GM12875 (cell line): ENCODE measurements around the gene TBX4.

Experiments
- H3K4me3 ChIP-seq: one replicate; pipeline ENCODE4 v1.5.1; 2011; ENCODE audit warnings: low read depth, low read length, control low read depth
- TF ChIP-seq, protein P1 (sequence below): IDR thresholded peaks from 2 replicates; pipeline ENCODE4 v1.5.1; 2011; ENCODE audit warnings: low read depth, mild to moderate bottlenecking, control low read depth, inconsistent platforms, low read length, moderate library complexity, borderline replicate concordance; ENCODE audit not compliant: insufficient read depth

Gene TBX4

DNA sequence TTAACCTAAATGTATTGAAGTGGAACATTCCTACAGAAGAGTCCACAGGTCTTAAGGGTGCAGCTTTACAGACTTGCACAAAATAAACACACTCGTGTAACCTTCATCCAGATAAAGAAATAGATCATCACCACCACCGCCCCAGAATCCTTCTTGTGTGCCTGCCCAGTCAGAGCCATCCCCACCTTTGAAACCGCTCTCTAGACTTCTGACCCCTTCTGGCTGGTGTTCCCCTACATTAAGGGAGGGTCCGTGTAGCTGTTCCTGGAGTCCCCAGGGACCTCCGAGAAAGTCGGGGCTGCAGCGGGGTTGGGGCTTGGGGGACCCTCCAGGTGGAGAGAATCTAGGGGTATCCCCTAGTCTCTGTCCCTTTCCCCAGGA is 9.4 kb downstream of the TBX4 start:
- H3K4me3 ChIP-seq: no peak overlapping the region
- TF ChIP-seq, protein P1, sequence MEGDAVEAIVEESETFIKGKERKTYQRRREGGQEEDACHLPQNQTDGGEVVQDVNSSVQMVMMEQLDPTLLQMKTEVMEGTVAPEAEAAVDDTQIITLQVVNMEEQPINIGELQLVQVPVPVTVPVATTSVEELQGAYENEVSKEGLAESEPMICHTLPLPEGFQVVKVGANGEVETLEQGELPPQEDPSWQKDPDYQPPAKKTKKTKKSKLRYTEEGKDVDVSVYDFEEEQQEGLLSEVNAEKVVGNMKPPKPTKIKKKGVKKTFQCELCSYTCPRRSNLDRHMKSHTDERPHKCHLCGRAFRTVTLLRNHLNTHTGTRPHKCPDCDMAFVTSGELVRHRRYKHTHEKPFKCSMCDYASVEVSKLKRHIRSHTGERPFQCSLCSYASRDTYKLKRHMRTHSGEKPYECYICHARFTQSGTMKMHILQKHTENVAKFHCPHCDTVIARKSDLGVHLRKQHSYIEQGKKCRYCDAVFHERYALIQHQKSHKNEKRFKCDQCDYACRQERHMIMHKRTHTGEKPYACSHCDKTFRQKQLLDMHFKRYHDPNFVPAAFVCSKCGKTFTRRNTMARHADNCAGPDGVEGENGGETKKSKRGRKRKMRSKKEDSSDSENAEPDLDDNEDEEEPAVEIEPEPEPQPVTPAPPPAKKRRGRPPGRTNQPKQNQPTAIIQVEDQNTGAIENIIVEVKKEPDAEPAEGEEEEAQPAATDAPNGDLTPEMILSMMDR: no peak

DNA sequence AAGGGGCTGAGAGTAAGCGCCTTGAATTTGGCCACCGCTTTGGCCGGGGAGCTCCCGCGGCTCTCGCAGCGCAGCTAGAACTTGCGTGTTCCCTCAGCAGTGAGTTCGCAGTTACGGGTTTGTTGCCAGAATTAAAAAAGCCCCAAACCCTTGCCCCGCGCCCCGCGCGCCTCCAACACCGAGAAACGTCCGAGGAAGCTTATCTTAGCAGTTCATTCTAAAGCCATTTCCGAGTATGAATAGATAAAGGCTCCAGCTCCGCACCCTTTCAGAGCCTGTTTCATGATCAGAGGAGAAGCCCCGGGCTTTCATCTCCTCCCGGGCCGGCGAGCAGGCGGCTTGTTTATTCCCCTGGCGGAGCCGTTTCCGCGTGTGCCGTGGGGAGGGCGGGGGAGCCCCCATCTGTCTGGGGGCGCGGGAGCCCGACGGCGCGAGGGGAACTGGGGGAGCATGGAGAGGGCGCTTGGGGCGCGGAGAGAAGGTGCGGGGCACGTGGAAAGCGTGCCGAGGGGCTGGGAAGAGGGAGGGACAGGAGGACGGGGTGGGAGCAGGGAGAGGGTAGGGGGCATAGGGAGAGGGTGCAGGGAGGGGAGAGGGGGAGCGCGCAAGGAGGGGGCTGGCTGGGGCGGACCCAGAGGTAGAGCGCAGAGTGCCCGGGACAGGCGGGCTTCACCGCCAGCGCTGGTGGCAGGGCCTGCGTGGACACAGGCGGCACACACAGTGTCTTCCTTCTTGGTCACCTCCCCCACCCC is 9.9 kb downstream of the TBX4 start:
- TF ChIP-seq, protein P1: no peak
- no peak overlapping the region for H3K4me3 ChIP-seq

DNA sequence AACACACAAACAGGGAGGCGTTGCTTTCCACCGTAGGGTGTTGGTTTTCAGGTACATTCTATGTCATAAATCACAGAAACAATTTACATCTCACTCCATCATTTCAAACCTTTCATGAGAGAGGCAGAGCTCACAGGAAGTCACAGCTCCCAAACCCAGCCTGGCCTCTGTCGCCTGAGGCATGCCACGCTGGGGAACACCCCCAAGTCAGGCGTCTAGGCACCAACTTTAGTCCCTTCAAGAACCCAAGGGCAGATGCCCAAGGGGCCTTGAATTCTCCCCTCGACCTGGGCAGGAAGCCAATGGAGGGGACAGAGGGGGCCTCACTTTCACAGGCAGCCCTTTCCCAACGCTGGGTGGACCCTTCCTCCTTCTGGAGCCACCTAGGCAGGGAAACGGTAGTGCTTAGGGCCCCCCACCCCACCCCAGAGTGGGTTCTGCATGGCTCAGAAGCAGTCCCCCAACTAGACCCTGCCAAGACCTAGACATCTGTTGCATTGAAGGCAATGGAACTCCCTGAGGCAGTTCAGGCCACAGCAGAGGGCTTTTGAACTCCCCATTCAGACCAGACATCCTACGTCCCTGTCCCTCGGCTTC is 10.6 kb downstream of the TBX4 start:
- H3K4me3 ChIP-seq: no peak overlapping the region
- TF ChIP-seq, protein P1: no peak

DNA sequence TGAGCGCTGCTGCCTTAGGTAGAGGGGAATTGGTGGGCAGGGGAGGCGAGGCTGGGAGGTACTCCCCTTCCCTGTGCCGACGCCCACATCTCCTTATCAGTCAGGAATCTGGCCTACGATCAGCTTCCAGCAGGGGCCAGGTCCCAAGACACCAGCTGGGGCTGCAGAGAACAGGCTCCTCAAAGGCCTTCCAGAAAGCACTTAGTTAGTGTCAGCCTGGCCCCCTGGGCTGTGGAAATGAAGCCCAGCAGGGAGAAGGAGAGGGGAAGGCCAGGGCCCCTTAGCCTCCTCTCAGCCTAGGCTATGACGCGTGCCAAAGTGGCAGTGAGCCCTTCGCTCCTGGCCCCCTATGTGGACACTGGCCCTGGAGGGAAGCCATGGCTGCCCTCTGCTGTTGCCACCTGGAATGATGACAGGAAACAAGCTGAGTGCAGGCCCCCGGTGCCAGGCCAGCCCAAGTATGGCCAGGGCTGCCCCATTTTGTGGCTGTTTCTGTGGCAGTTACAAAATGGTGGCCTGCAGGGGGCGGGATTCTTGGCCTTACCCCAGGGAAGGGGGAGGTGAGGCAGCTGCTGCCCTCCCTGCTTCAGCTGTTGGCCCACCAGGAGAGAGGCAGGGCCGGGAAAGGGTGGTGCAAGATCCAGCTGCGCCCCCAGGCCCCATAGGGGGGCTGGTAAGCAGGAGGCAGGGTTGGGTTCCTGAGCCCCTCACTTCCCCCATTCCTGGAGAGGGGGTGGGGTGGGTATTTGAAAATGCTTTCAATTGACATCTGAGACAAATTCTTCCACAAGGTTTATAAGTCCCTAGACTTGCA is 11.3 kb downstream of the TBX4 start:
- no peak overlapping the region for H3K4me3 ChIP-seq
- TF ChIP-seq, protein P1: no peak

DNA sequence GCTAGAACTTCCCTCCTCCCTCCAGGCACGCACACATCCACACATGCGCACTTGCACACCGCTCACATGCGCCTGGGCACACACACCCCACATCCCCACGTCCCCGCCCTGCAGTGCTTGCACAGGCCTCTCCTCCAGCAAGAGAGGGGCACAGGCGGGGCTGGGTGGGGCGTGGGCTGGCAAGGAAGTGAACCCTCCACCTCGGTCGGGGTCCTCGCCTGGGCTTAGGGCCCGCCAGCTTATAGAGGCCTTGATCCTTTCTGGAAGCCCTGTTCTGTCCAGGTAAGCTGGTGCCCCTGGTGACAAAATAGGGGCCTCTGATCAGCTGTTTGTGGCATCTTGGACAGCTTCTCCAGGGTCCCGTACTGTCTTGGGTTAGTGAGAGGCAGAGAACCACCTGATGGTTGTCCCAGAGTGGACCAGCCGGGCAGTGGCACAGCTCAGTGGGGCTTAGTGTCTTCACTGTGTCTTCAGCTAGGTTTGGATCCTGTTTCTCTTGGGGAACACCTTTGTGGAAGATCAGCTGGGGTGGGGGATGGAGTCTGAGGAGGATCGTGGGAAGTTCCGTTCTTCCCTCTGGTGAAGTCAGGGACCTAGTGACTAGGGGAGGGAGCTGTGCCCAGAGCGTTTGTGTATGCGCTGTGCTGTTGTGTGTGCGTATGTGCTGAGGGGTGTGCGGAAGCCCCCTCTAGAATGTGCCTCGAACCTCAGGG is 12.1 kb downstream of the TBX4 start:
- H3K4me3 ChIP-seq: no peak overlapping the region
- TF ChIP-seq, protein P1: no peak

DNA sequence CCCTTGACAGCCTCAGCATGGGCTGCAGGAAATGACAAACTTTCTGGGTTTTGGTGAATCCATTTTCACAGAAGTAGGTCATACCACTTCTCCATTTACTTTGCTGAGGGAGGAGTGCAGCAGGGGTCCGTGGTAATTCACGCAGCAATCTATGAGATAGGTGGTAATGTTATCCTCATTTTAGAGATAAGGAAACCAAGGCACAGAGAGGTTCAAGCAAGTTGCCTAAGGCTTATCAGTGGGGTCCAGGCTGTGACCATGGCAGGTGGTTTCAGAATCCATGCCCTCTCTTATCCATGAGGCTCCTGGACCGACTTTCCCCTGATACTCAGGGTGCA is 12.6 kb downstream of the TBX4 start:
- H3K4me3 ChIP-seq: no peak overlapping the region

More for the DNA sequence above, 12.6 kb downstream of the TBX4 start:
- TF ChIP-seq, protein P1: no peak
